ENCODE data around the gene RIN1. TPM values are rescaled to one million over a fixed set of nuclear protein-coding genes. Genes with fewer than 3 reads are reported as not detected.

The RIN1 gene
- total RNA-seq, 1 experiment from 2014 or later = 15.7 TPM

DNA sequence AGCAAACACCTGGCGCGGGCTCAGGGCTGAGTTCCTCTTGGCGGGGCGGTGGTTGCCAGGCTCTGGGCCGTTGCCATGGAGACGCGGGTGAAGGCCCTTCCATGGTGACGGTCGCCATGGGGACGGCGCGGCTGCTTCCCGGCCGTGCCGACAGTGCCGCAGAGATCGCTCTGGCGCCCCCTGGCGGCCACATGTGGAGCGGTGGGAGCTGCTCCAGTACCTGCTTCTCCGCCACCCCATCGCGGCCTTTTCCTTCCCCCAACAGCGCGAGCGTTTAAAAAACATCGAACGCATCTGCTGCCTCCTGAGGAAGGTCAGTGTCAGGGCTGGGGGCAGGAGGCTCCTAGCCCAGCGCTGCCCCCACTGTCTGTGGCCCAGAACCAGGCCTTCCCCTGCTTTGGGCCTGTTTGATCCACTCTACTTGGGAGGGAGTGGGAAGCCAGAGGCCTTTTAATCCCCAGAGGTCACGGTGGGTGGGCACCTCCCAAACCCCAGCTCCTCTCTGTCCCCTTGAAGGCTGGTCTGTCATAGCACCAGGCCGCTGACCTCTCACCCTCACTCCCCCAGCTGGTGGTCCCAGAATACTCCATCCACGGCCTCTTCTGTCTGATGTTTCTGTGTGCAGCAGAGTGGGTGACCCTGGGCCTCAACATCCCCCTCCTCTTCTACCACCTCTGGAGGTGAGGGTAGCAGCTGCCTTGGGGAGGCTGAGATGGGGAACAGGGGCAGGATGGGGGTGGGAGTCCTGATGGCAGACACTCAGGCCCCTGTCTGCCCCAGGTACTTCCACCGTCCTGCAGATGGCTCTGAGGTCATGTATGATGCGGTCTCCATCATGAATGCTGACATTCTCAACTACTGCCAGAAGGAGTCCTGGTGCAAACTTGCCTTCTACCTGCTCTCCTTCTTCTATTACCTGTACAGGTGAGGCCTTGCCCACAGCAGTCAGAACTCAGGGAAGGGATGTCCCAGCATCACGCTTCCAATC lies 53.5 kb downstream of the RIN1 start:
- peak; percentile 80 for DNase-seq (ENCODE audit: low spot score)

Other genes with a start within 250 kb of the RIN1 start
- gene KLC2, start 78.7 kb downstream of the RIN1 start, total RNA-seq (2014; rRNA removed; shearing (Covaris generic)) = 21.4 and 28.2 TPM in 2 replicates
- gene RAB1B, start 67.8 kb downstream of the RIN1 start, total RNA-seq (2014; rRNA removed; shearing (Covaris generic)) = 132 and 133 TPM in 2 replicates
- 0.72 and 1.9 TPM in 2 replicates for gene CNIH2, start 58.3 kb downstream of the RIN1 start, total RNA-seq (2014; rRNA removed; shearing (Covaris generic))
- gene YIF1A, start 47.3 kb downstream of the RIN1 start, total RNA-seq (2014; rRNA removed; shearing (Covaris generic)) = 86.1 and 109 TPM in 2 replicates
- gene TMEM151A, start 44.5 kb downstream of the RIN1 start, total RNA-seq (2014; rRNA removed; shearing (Covaris generic)) = 0.05 TPM in 1 of 2 replicates, not detected in the other
- gene CD248, start 19.4 kb downstream of the RIN1 start, total RNA-seq (2014; rRNA removed; shearing (Covaris generic)) = not detected in 2 replicates
- gene BRMS1, start 8.7 kb upstream of the RIN1 start, total RNA-seq (2014; rRNA removed; shearing (Covaris generic)) = 95.8 and 104 TPM in 2 replicates
- gene B4GAT1, start 11.2 kb upstream of the RIN1 start, total RNA-seq (2014; rRNA removed; shearing (Covaris generic)) = 47.0 and 54.1 TPM in 2 replicates
- not detected in 2 replicates for gene SLC29A2, start 35.3 kb upstream of the RIN1 start, total RNA-seq (2014; rRNA removed; shearing (Covaris generic))
- gene NPAS4, start 84.6 kb upstream of the RIN1 start, total RNA-seq (2014; rRNA removed; shearing (Covaris generic)) = not detected in 2 replicates
- gene MRPL11, start 102.4 kb upstream of the RIN1 start, total RNA-seq (2014; rRNA removed; shearing (Covaris generic)) = 80.0 and 127 TPM in 2 replicates
- gene PELI3, start 130.5 kb upstream of the RIN1 start, total RNA-seq (2014; rRNA removed; shearing (Covaris generic)) = 13.3 and 16.1 TPM in 2 replicates
- gene DPP3, start 144.0 kb upstream of the RIN1 start, total RNA-seq (2014; rRNA removed; shearing (Covaris generic)) = 76.7 and 79.7 TPM in 2 replicates
- 14.7 and 22.0 TPM in 2 replicates for gene BBS1, start 174.2 kb upstream of the RIN1 start, total RNA-seq (2014; rRNA removed; shearing (Covaris generic))
- 17.4 and 21.5 TPM in 2 replicates for gene ZDHHC24, start 209.6 kb upstream of the RIN1 start, total RNA-seq (2014; rRNA removed; shearing (Covaris generic))
- 11.2 TPM in 1 of 2 replicates, not detected in the other for gene ACTN3, start 210.5 kb upstream of the RIN1 start, total RNA-seq (2014; rRNA removed; shearing (Covaris generic))
- 1.6 and 7.8 TPM in 2 replicates for gene CTSF, start 232.2 kb upstream of the RIN1 start, total RNA-seq (2014; rRNA removed; shearing (Covaris generic))